Effector memory CD8-positive, alpha-beta T cell (primary cell): Measurements from ENCODE around the gene OR4N2.
"Not testable (repeated sequence)": the region's sequence is repeated elsewhere in the genome, so short reads cannot be mapped to it uniquely, and the experiment has no call there.

Experiments
- ATAC-seq: fragments of 150-1000 bp; cut with Tn5 transposase; replicated peaks from 2 replicates; pipeline ENCODE4 v1.10.0; 2021; ENCODE audit warnings: mild to moderate bottlenecking, moderate library complexity
- DNase-seq, 3 experiments: peaks; one replicate each; pipeline ENCODE4 v3.0.0; 2021
- H3K27ac Mint-ChIP-seq, 2 donors: one replicate each; pipeline ENCODE4 v1.8.0; 2022; ENCODE audit warnings: mild to moderate bottlenecking in 2 of 2, mixed read lengths in 2 of 2, moderate library complexity in 2 of 2
- H3K27me3 Mint-ChIP-seq, 2 donors: one replicate each; pipeline ENCODE4 v1.8.0; 2022; ENCODE audit warnings: mixed read lengths in 2 of 2
- H3K36me3 Mint-ChIP-seq: one replicate; pipeline ENCODE4 v1.8.0; 2022; ENCODE audit warnings: mild to moderate bottlenecking, moderate library complexity, mixed read lengths; ENCODE audit not compliant: insufficient read depth
- H3K4me1 Mint-ChIP-seq, 2 donors: one replicate each; pipeline ENCODE4 v1.8.0; 2022; ENCODE audit warnings: low read depth in 2 of 2, mixed read lengths in 2 of 2
- H3K4me3 Mint-ChIP-seq, 2 donors: one replicate each; pipeline ENCODE4 v1.8.0; 2022; ENCODE audit warnings: mild to moderate bottlenecking in 2 of 2, mixed read lengths in 2 of 2, moderate library complexity in 2 of 2
- H3K9me3 Mint-ChIP-seq, 2 donors: one replicate each; pipeline ENCODE4 v1.8.0; 2022; ENCODE audit warnings: mixed read lengths in 2 of 2
- total RNA-seq, 9 experiments: gene quantifications; one replicate each; lab custom pipeline; 2026; lab: John Stamatoyannopoulos, UW

The OR4N2 gene, protein sequence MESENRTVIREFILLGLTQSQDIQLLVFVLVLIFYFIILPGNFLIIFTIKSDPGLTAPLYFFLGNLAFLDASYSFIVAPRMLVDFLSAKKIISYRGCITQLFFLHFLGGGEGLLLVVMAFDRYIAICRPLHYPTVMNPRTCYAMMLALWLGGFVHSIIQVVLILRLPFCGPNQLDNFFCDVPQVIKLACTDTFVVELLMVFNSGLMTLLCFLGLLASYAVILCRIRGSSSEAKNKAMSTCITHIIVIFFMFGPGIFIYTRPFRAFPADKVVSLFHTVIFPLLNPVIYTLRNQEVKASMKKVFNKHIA
- total RNA-seq: 0 to 0.12 (median 0) reads per million in 9 experiments

DNA sequence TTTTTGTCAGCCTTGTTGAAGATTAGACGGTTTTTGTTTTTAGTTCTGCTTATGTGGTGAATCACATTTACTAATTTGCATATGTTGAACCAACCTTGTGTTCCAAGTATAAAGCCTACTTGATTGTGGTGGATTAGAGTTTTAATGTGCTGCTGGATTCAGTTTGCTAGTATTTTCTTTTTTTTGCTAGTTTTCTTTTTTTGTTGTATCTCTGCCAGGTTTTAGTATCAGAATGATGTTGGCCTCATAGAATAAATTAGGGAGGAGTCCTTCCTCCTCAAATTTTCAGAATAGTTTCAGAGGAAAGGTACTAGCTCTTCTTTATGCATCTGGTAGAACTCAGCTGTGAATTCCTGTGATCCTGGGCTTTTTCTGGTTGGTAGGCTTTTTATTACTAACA, at the start of gene OR4N2:
TSS of gene OR4N2 (plus strand) at position 301 of the 400 bp plus-strand sequence. CDS start 23,679 bp downstream, outside the sequence.
- not testable (repeated sequence) for ATAC-seq

DNA sequence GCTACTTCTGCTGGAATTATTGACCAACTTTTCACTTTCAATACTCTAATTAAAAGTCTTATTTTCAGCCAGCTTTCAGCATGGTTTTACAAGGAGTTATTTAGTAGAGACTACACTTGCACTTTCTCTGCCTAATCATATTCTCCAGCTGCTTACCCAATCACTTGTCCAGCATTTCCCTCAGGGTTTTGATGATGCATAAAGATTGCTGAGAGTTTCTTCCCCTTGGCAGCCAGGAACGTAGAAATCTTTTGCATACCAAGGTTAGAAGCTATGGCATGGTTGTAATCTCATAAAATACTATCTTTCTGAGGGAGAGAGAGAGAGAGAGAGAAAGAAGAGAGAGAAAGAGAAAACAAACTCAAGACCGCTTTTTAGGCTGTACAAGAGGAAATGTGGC, 49.4 kb upstream of the OR4N2 start:
- Mint-ChIP-seq H3K9me3 (no peaks in the 10 kb centered on the region), H3K27ac (no peak overlapping the region), H3K27me3 (no peaks in the 10 kb centered on the region), H3K36me3 (no peaks in the 10 kb centered on the region), H3K4me3 (no peak overlapping the region), H3K4me1 (no peaks in the 10 kb centered on the region)
- ATAC-seq (no peak), DNase-seq (no peak)

More for the DNA sequence above, at the start of gene OR4N2:
- H3K36me3 Mint-ChIP-seq, H3K4me1 Mint-ChIP-seq, H3K9me3 Mint-ChIP-seq, H3K4me3 Mint-ChIP-seq, H3K27me3 Mint-ChIP-seq, H3K27ac Mint-ChIP-seq, DNase-seq: not testable (repeated sequence)

DNA sequence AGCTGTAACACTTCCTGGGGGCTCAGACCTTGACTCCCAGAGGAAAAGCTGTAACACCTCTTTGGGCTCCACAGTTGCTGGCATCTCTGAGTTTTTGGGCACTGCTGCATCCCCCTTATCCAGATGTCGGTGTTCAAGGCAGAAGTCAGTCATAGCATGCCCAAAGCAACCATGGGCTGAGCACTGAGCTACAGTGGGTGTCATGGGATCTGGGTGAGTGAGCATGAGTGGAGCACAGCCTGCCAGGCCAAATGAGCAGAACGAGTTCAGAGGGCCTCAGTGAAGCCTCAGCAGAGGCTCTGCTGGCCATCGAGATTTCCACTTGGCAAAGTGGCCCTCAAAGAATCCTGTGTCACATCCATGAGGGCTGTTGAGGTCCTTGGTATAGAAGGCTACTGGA, 32.1 kb upstream of the OR4N2 start:
- H3K4me3 Mint-ChIP-seq, DNase-seq, H3K9me3 Mint-ChIP-seq, H3K36me3 Mint-ChIP-seq, H3K27me3 Mint-ChIP-seq, H3K4me1 Mint-ChIP-seq, ATAC-seq, H3K27ac Mint-ChIP-seq: not testable (repeated sequence)

DNA sequence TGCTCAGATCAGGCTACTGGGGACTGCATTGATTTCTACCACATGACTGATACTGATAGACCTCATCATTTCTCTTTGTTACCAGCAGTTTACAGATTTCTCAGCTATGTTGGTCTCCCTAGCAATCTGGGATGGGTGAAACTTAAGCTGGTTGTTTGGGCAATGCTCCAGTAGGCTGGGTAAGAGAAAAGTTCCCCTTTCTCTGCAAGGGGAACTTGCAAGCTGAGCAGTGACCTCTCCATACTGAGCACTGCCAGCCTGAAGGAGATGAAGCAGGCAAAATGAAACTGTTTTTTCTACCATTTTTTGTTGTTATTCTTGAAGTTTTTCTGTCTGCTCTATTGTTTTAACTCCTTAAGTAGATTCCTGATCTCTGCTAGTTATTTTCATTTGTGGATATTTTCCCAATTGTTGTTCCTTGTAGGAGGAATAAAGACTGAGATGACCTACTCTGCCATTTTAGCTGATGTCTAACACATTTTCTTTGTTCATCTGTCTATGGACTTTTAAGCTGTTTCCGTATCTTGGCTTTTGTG, 31.6 kb upstream of the OR4N2 start:
- no peaks in the 10 kb centered on the region for H3K4me1 Mint-ChIP-seq
- no peak overlapping the region for H3K27ac Mint-ChIP-seq
- ATAC-seq (no peak), DNase-seq (no peak)
- H3K36me3 Mint-ChIP-seq: no peaks in the 10 kb centered on the region
- peaks cover 0 to 10% of the 10 kb centered on the region in 2 donors for H3K9me3 Mint-ChIP-seq
- H3K4me3 Mint-ChIP-seq: no peak overlapping the region
- no peaks in the 10 kb centered on the region for H3K27me3 Mint-ChIP-seq

DNA sequence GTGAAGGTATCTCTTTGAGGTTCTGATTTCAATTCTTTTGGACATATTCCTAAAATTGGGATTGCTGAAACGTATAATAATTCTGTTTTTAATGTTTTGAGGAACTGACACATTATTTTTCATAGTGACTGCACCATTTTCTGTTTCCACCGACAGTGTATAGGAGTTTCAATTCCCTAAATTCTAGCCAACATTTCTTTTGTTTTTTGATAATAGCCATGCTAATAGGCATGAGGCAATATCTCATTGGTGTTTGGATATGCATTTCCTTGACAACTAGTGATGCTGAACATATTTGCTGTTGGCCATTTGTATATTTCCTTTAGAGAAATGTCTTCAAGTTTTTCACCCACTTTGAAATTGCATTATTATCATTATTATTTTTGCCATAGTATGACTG, 31.1 kb upstream of the OR4N2 start:
- ATAC-seq, H3K27me3 Mint-ChIP-seq, H3K4me1 Mint-ChIP-seq, H3K27ac Mint-ChIP-seq, H3K9me3 Mint-ChIP-seq, H3K4me3 Mint-ChIP-seq, DNase-seq, H3K36me3 Mint-ChIP-seq: not testable (repeated sequence)

DNA sequence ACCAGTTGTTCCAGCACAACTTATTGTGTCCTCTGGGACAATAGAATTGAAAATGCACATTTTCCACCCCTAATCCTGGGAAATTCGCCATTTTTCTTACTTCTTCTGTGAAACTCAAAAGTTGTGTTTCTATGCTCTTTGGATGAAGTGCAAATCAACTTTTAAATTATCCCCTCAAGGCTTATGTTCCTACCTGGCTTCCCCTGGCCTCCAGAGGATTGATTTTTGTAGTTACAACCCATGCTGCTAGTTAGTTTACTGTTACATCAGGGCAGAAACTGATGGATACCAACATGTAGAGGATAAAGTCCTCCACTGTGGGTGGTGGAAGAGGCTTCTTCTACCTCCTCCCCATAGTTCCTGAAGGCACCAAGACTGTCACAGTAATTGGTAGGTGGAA, 30.4 kb upstream of the OR4N2 start, which contains the start of gene OR4M1:
TSS of gene OR4M1 (plus strand) at position 301 of the 400 bp plus-strand sequence. CDS start 6,819 bp downstream, outside the sequence.
- not testable (repeated sequence) for DNase-seq, H3K36me3 Mint-ChIP-seq, H3K27ac Mint-ChIP-seq, H3K27me3 Mint-ChIP-seq, H3K4me1 Mint-ChIP-seq, H3K9me3 Mint-ChIP-seq, ATAC-seq, H3K4me3 Mint-ChIP-seq

DNA sequence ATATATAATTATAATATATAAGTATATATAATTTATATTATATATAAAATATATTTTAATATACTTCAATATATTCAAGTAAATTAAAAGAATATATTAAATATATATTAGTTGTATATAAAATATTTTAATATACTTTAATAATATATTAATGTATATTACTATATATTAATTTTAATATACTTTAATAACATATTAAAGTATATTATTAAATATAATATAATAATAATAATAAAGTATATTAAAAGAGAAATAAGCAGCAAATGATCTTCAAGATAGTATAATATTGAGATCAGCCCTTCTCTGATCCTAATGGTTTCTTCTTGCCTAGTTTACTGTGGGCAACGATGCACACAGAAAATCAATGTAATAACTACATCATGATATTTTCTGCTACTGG, 28.0 kb upstream of the OR4N2 start:
- peaks cover 0 to 7% of the 10 kb centered on the region in 2 donors for H3K27me3 Mint-ChIP-seq
- no peak overlapping the region for H3K4me3 Mint-ChIP-seq
- no peaks in the 10 kb centered on the region for H3K36me3 Mint-ChIP-seq
- no peak for ATAC-seq
- no peak overlapping the region for H3K27ac Mint-ChIP-seq
- no peaks in the 10 kb centered on the region for H3K4me1 Mint-ChIP-seq
- DNase-seq: no peak
- H3K9me3 Mint-ChIP-seq: peaks cover 0 to 10% of the 10 kb centered on the region in 2 donors

DNA sequence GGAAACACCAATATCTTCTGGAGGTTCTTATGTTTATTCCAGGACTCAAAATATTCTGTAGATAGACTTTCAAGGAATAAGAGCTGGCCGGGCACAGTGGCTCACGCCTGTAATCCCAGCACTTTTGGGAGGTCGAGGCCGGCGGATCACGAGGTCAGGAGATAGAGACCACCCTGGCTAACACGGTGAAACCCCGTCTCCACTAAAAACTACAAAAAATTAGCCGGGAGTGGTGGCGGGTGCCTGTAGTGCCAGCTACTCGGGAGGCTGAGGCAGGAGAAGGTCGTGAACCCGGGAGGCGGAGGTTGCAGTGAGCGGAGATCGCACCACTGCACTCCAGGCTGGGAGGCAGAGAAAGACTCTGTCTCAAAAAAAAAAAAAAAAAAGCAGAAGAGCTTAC, 17.7 kb upstream of the OR4N2 start:
- not testable (repeated sequence) for H3K27me3 Mint-ChIP-seq, H3K36me3 Mint-ChIP-seq, H3K4me3 Mint-ChIP-seq, H3K9me3 Mint-ChIP-seq, H3K4me1 Mint-ChIP-seq, DNase-seq, H3K27ac Mint-ChIP-seq, ATAC-seq

DNA sequence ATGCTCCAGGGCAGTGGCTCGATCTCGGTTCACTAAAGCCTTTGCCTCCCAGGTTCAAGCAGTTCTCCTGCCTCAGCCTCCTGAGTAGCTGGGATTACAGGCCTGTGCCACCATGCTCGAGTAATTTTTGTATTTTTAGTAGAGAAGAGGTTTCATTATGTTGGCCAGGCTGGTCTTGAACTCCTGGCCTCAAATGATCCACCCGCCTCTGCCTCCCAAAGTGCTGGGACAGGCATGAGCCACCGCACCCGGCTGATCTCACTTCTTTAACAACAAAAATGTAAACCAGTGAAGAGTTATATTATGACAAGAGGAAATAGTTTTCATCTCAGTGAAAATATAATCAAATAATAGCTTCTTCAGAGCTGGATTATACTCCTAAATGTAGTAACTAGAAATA, 16.3 kb upstream of the OR4N2 start:
- H3K27me3 Mint-ChIP-seq, DNase-seq, H3K27ac Mint-ChIP-seq, H3K36me3 Mint-ChIP-seq, H3K9me3 Mint-ChIP-seq, ATAC-seq, H3K4me3 Mint-ChIP-seq, H3K4me1 Mint-ChIP-seq: not testable (repeated sequence)

DNA sequence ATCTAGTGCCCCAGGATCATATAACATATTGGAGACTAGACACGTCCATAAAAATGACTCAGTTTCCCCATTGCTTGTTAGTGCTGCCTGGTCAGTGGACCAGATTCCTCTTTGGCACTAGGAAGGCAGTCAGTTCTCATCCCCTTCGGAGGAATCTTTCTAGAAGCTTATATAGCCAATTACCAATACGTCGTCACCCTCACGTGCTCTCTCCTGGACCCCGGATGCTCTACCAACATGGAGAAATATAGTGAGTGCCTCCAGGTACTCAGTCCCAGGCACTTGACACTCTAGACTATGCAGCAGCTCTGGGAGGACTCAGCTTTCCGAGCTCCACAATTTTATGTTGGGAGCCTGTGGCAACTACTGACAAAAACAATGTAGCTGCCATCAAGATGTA, 15.4 kb upstream of the OR4N2 start:
- H3K4me1 Mint-ChIP-seq, H3K4me3 Mint-ChIP-seq, DNase-seq, ATAC-seq, H3K27ac Mint-ChIP-seq, H3K36me3 Mint-ChIP-seq, H3K9me3 Mint-ChIP-seq, H3K27me3 Mint-ChIP-seq: not testable (repeated sequence)

DNA sequence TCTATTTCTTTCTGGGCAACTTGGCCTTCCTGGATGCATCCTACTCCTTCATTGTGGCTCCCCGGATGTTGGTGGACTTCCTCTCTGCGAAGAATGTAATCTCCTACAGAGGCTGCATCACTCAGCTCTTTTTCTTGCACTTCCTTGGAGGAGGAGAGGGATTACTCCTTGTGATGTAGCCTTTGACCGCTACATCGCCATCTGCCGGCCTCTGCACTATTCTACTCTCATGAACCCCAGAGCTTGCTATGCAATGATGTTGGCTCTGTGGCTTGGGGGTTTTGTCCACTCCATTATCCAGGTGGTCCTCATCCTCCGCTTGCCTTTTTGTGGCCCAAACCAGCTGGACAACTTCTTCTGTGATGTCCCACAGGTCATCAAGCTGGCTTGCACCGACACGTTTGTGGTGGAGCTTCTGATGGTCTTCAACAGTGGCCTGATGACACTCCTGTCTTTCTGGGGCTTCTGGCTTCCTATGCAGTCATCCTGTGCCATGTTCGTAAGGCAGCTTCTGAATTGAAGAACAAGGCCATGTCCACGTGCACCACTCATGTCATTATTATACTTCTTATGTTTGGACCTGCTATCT, 7.0 kb upstream of the OR4N2 start:
- H3K9me3 Mint-ChIP-seq, H3K4me1 Mint-ChIP-seq, H3K27ac Mint-ChIP-seq, ATAC-seq, H3K27me3 Mint-ChIP-seq, H3K36me3 Mint-ChIP-seq, H3K4me3 Mint-ChIP-seq, DNase-seq: not testable (repeated sequence)

DNA sequence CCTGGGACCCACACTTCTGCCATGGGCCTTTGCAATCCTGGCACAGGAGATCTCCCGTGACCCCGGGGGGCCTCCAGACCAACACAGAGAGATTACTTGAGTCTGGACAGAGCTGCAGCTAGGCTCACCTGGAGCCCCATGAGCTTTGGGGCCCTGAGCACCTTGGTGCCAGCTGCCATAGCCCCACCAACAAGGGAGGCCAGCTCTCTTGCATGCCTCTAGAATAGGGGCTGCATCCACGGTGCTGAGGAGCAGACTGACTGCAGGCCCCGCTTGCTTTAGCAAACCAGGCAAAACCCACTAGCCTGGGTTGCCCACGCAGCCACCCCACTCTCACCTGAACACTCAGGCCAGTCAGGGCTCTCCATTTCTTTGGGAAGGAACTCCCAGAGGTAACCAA, 3.7 kb upstream of the OR4N2 start:
- no peaks in the 10 kb centered on the region for H3K4me1 Mint-ChIP-seq
- no peaks in the 10 kb centered on the region for H3K36me3 Mint-ChIP-seq
- H3K27ac Mint-ChIP-seq: no peak overlapping the region
- no peaks in the 10 kb centered on the region for H3K27me3 Mint-ChIP-seq
- ATAC-seq (no peak), DNase-seq (no peak)
- no peak overlapping the region for H3K4me3 Mint-ChIP-seq
- peaks cover 0 to 2% of the 10 kb centered on the region in 2 donors for H3K9me3 Mint-ChIP-seq

DNA sequence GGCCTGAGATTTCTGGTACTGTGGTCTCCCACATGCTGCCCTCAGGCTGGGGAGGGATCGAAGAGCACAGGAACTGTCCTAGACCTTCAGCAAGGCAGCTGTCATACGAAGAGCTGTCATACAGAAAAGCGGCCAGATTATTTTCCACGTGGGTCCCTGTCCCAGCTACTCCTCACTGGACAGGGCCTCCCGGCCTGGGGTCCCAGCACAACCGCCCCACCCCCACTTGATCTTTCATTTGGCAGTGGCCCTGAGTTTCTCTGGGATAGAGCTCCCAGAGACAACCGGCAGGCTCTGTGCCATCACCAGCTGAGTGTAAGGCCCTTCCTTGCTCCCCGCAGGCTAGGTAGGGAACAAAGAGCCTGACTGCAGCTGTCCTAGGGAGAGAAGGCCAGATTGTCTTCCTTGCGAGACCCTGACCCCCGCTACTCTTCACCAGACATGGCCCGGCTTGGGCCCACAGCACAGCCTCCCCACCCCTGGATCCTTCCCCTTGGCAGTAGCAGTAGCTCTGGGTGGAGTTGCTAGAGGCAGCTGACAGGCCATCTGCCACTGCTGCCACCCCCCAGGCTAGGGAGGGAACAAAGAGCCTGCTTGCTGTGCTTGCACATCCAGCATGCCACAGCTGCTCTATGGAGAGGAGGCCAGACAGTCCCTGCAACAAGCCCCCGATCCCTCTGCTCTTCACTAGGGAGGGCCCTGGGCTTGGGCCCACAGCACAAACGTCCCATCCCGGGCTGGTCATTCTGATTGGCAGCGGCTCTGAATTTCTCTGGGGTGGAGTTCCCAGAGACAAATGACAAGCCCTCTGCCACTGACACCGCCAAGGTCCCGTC, 3.1 kb upstream of the OR4N2 start:
- H3K36me3 Mint-ChIP-seq: no peaks in the 10 kb centered on the region
- DNase-seq (no peak), ATAC-seq (no peak)
- no peaks in the 10 kb centered on the region for H3K27me3 Mint-ChIP-seq
- no peaks in the 10 kb centered on the region for H3K4me1 Mint-ChIP-seq
- no peak overlapping the region for H3K27ac Mint-ChIP-seq
- H3K9me3 Mint-ChIP-seq: peaks cover 0 to 2% of the 10 kb centered on the region in 2 donors
- no peak overlapping the region for H3K4me3 Mint-ChIP-seq
